ENCODE measurements around the gene KAZN.

The KAZN gene

GRCh38 chr1:14718476-14718875, 120.0 kb downstream of the KAZN start:
- Histone ChIP-seq H3K9ac (ENCODE audit: low read depth, low read length, poor library complexity, severe bottlenecking) (no peak overlapping the region), H3K36me3 (ENCODE audit: insufficient read depth, low read length) (no peaks in the 10 kb centered on the region), H2AFZ (ENCODE audit: low read length) (no peak overlapping the region), H3K9me2 (replicated peaks; ENCODE audit: low read depth, low read length) (no peaks in the 10 kb centered on the region), H4K20me1 (ENCODE audit: insufficient read depth, low read length, poor library complexity, severe bottlenecking) (no peaks in the 10 kb centered on the region), H3K27me3 (ENCODE audit: insufficient read depth, low read length, poor library complexity, severe bottlenecking) (no peaks in the 10 kb centered on the region), H3K9me3 (ENCODE audit: insufficient read depth, low read depth, low read length) (no peaks in the 10 kb centered on the region), H3K79me2 (ENCODE audit: insufficient read depth, low read length) (no peaks in the 10 kb centered on the region), H3K4me1 (ENCODE audit: insufficient read depth, low read length, poor library complexity, severe bottlenecking) (no peaks in the 10 kb centered on the region), H3K4me2 (ENCODE audit: low read depth, low read length, poor library complexity, severe bottlenecking) (no peak overlapping the region), H3K4me3 (ENCODE audit: low read length, poor library complexity, severe bottlenecking) (no peak overlapping the region), H3F3A (ENCODE audit: low read depth) (no peaks in the 10 kb centered on the region)
- TF ChIP-seq EZH2phosphoT487 (IDR thresholded peaks at IDR 0.05; ENCODE audit: borderline replicate concordance) (no peak), CTCF (conservative IDR thresholded peaks at IDR 0.05; ENCODE audit: low read length) (no peak)

GRCh38 chr1:14723401-14723800, 124.9 kb downstream of the KAZN start:
- no peak for TF ChIP-seq CTCF (conservative IDR thresholded peaks at IDR 0.05; ENCODE audit: low read length)
- no peak for TF ChIP-seq EZH2phosphoT487 (IDR thresholded peaks at IDR 0.05; ENCODE audit: borderline replicate concordance)
- Histone ChIP-seq H4K20me1 (ENCODE audit: insufficient read depth, low read length, poor library complexity, severe bottlenecking) (no peaks in the 10 kb centered on the region), H3K4me1 (ENCODE audit: insufficient read depth, low read length, poor library complexity, severe bottlenecking) (no peaks in the 10 kb centered on the region)

GRCh38 chr1:14724246-14724645, 125.8 kb downstream of the KAZN start:
- Histone ChIP-seq H4K20me1 (ENCODE audit: insufficient read depth, low read length, poor library complexity, severe bottlenecking) (no peaks in the 10 kb centered on the region), H3K9me2 (replicated peaks; ENCODE audit: low read depth, low read length) (no peaks in the 10 kb centered on the region), H3K4me2 (ENCODE audit: low read depth, low read length, poor library complexity, severe bottlenecking) (no peak overlapping the region), H3K27me3 (ENCODE audit: insufficient read depth, low read length, poor library complexity, severe bottlenecking) (no peaks in the 10 kb centered on the region), H3K9me3 (ENCODE audit: insufficient read depth, low read depth, low read length) (no peaks in the 10 kb centered on the region), H3F3A (ENCODE audit: low read depth) (no peaks in the 10 kb centered on the region), H3K4me1 (ENCODE audit: insufficient read depth, low read length, poor library complexity, severe bottlenecking) (no peaks in the 10 kb centered on the region), H3K79me2 (ENCODE audit: insufficient read depth, low read length) (no peaks in the 10 kb centered on the region), H3K9ac (ENCODE audit: low read depth, low read length, poor library complexity, severe bottlenecking) (no peak overlapping the region), H2AFZ (ENCODE audit: low read length) (no peak overlapping the region), H3K36me3 (ENCODE audit: insufficient read depth, low read length) (no peaks in the 10 kb centered on the region), H3K4me3 (ENCODE audit: low read length, poor library complexity, severe bottlenecking) (no peak overlapping the region)
- TF ChIP-seq EZH2phosphoT487 (IDR thresholded peaks at IDR 0.05; ENCODE audit: borderline replicate concordance) (no peak), CTCF (conservative IDR thresholded peaks at IDR 0.05; ENCODE audit: low read length) (no peak)

More at GRCh38 chr1:14723401-14723800, 124.9 kb downstream of the KAZN start:
- no peaks in the 10 kb centered on the region for H3K36me3 ChIP-seq (ENCODE audit: insufficient read depth, low read length)
- H3K9ac ChIP-seq (ENCODE audit: low read depth, low read length, poor library complexity, severe bottlenecking), result no peak overlapping the region
- H2AFZ ChIP-seq (ENCODE audit: low read length), result no peak overlapping the region
- H3K4me3 ChIP-seq (ENCODE audit: low read length, poor library complexity, severe bottlenecking), result no peak overlapping the region
- H3K4me2 ChIP-seq (ENCODE audit: low read depth, low read length, poor library complexity, severe bottlenecking), result no peak overlapping the region
- H3K9me2 ChIP-seq (replicated peaks; ENCODE audit: low read depth, low read length), result no peaks in the 10 kb centered on the region
- no peaks in the 10 kb centered on the region for H3K9me3 ChIP-seq (ENCODE audit: insufficient read depth, low read depth, low read length)
- H3F3A ChIP-seq (ENCODE audit: low read depth), result no peaks in the 10 kb centered on the region
- H3K79me2 ChIP-seq (ENCODE audit: insufficient read depth, low read length), result no peaks in the 10 kb centered on the region
- no peaks in the 10 kb centered on the region for H3K27me3 ChIP-seq (ENCODE audit: insufficient read depth, low read length, poor library complexity, severe bottlenecking)
